Trophoblast cell (in vitro differentiated cells and primary cell): Measurements from ENCODE around the gene DAGLB.
A peak's percentile ranks its signal among the peaks of the same experiment; 100 is the strongest.

Experiments used
- DNase-seq, 2 donors: peaks; one replicate each; pipeline ENCODE4 v3.0.0-alpha.2; 2016
- H2AFZ ChIP-seq: 2 replicates; pipeline ENCODE4 v1.6.1; 2013; ENCODE audit warnings: low read length, moderate library complexity, mild to moderate bottlenecking; ENCODE audit not compliant: insufficient read depth, poor library complexity
- H2AK5ac ChIP-seq: 2 replicates; pipeline ENCODE4 v1.6.1; 2013; ENCODE audit warnings: mild to moderate bottlenecking, low read length
- H2BK120ac ChIP-seq: 2 replicates; pipeline ENCODE4 v1.6.1; 2013; ENCODE audit warnings: low read length, mild to moderate bottlenecking, moderate library complexity; ENCODE audit not compliant: insufficient read depth, poor library complexity
- H2BK12ac ChIP-seq: 2 replicates; pipeline ENCODE4 v1.6.1; 2013; ENCODE audit warnings: mild to moderate bottlenecking, low read length, moderate library complexity
- H2BK5ac ChIP-seq: 2 replicates; pipeline ENCODE4 v1.6.1; 2013; ENCODE audit warnings: low read length, low read depth, moderate library complexity, mild to moderate bottlenecking; ENCODE audit not compliant: poor library complexity
- H3K14ac ChIP-seq: 2 replicates; pipeline ENCODE4 v1.6.1; 2013; ENCODE audit warnings: mild to moderate bottlenecking, low read length
- H3K18ac ChIP-seq: 2 replicates; pipeline ENCODE4 v1.6.1; 2013; ENCODE audit warnings: mild to moderate bottlenecking, low read length
- H3K23ac ChIP-seq: 2 replicates; pipeline ENCODE4 v1.6.1; 2013; ENCODE audit warnings: low read length
- H3K27ac ChIP-seq: 2 replicates; pipeline ENCODE4 v1.5.1; 2013; ENCODE audit warnings: low read depth, mild to moderate bottlenecking, inconsistent platforms, low read length, moderate library complexity
- H3K27me3 ChIP-seq: 2 replicates; pipeline ENCODE4 v1.6.1; 2013; ENCODE audit warnings: inconsistent platforms, mild to moderate bottlenecking, low read length, moderate library complexity; ENCODE audit not compliant: insufficient read depth
- H3K36me3 ChIP-seq, 2 experiments: 1 replicate in 1 of 2; 2 replicates in 1 of 2; pipeline ENCODE4 v1.6.1; 2013; ENCODE audit warnings: low read length in 2 of 2, mild to moderate bottlenecking in 2 of 2, moderate library complexity in 1 of 2; ENCODE audit not compliant: insufficient read depth in 2 of 2, control insufficient read depth in 1 of 2
- H3K4ac ChIP-seq: 2 replicates; pipeline ENCODE4 v1.6.1; 2013; ENCODE audit warnings: low read depth, mild to moderate bottlenecking, low read length, moderate library complexity
- H3K4me1 ChIP-seq, 2 experiments: 1 replicate in 1 of 2; 2 replicates in 1 of 2; pipeline ENCODE4 v1.6.1; 2013; ENCODE audit warnings: low read length in 2 of 2, mild to moderate bottlenecking in 2 of 2, moderate library complexity in 1 of 2; ENCODE audit not compliant: insufficient read depth in 2 of 2, control insufficient read depth in 1 of 2
- H3K4me2 ChIP-seq: 2 replicates; pipeline ENCODE4 v1.6.1; 2013; ENCODE audit warnings: inconsistent platforms, mild to moderate bottlenecking, low read length, moderate library complexity
- H3K4me3 ChIP-seq: 2 replicates; pipeline ENCODE4 v1.5.1; 2013; ENCODE audit warnings: mild to moderate bottlenecking, low read depth, low read length, inconsistent platforms
- H3K79me1 ChIP-seq: one replicate; pipeline ENCODE4 v1.6.1; 2013; ENCODE audit warnings: low read length
- H3K79me2 ChIP-seq: 2 replicates; pipeline ENCODE4 v1.6.1; 2013; ENCODE audit warnings: low read length, mild to moderate bottlenecking; ENCODE audit not compliant: control insufficient read depth, insufficient read depth, poor library complexity
- H3K9ac ChIP-seq: 2 replicates; pipeline ENCODE4 v1.6.1; 2013; ENCODE audit warnings: mild to moderate bottlenecking, low read length
- H3K9me3 ChIP-seq: 2 replicates; pipeline ENCODE4 v1.6.1; 2013; ENCODE audit warnings: low read depth, mild to moderate bottlenecking, control low read depth, inconsistent platforms, low read length; ENCODE audit not compliant: insufficient read depth
- H4K12ac ChIP-seq: 2 replicates; pipeline ENCODE4 v1.6.1; 2013; ENCODE audit warnings: low read depth, mild to moderate bottlenecking, low read length, moderate library complexity
- H4K8ac ChIP-seq: 2 replicates; pipeline ENCODE4 v1.6.1; 2013; ENCODE audit warnings: low read depth, mild to moderate bottlenecking, low read length, moderate library complexity
- H4K91ac ChIP-seq: one replicate; pipeline ENCODE4 v1.6.1; 2013; ENCODE audit warnings: low read depth, mild to moderate bottlenecking, low read length, moderate library complexity
- WGBS: extraction: QIAGEN DNeasy Blood & Tissue Kit; methylation state at CpG from one replicate; pipeline ENCODE4 v1.1.7; 2013; ENCODE audit warnings: missing lambda C conversion rate; ENCODE audit not compliant: insufficient read length, insufficient coverage; ENCODE audit errors: extremely low coverage; 5-methylcytosine and 5-hydroxymethylcytosine counted together

Gene DAGLB

GRCh38 chr7:6422926-6423632 lies 24.7 kb downstream of the DAGLB start:
- H3K79me1 ChIP-seq: no peaks in the 10 kb centered on the region
- no peak overlapping the region for H3K9ac ChIP-seq
- H2BK5ac ChIP-seq: no peak overlapping the region
- H2AK5ac ChIP-seq: no peak overlapping the region
- no peak overlapping the region for H3K18ac ChIP-seq
- peaks cover 0 to 2% of the 10 kb centered on the region in 2 experiments for H3K4me1 ChIP-seq
- no peak overlapping the region for H4K8ac ChIP-seq
- H2BK12ac ChIP-seq: no peak overlapping the region
- no peak overlapping the region for H3K23ac ChIP-seq
- no peak overlapping the region for H2BK120ac ChIP-seq
- H3K36me3 ChIP-seq: peaks cover 61 to 62% of the 10 kb centered on the region in 2 experiments
- H4K91ac ChIP-seq: no peak overlapping the region
- no peak overlapping the region for H3K27ac ChIP-seq
- no peak overlapping the region for H3K4me3 ChIP-seq
- peaks cover 7% of the 10 kb centered on the region for H3K9me3 ChIP-seq
- no peak overlapping the region for H3K4ac ChIP-seq
- H3K14ac ChIP-seq: no peak overlapping the region
- H3K4me2 ChIP-seq: no peak overlapping the region
- no peaks in the 10 kb centered on the region for H3K79me2 ChIP-seq
- H2AFZ ChIP-seq: no peak overlapping the region
- H3K27me3 ChIP-seq: no peaks in the 10 kb centered on the region
- no peak overlapping the region for H4K12ac ChIP-seq
- DNase-seq: no peak
- WGBS: no CpG with 5 or more reads among the region's 18 CpGs

- H3K18ac ChIP-seq: no peak overlapping the region
- no peak overlapping the region for H4K8ac ChIP-seq
- H3K79me1 ChIP-seq: no peaks in the 10 kb centered on the region
- peaks cover 7% of the 10 kb centered on the region for H3K9me3 ChIP-seq
- no peak overlapping the region for H3K4me3 ChIP-seq
- no peak for DNase-seq
- H4K12ac ChIP-seq: peak overlapping the region; percentile 25
- no peak overlapping the region for H3K27ac ChIP-seq
- H3K9ac ChIP-seq: no peak overlapping the region
- no peak overlapping the region for H3K14ac ChIP-seq
- no peak overlapping the region for H2BK12ac ChIP-seq
- H3K4me1 ChIP-seq: peaks cover 0 to 2% of the 10 kb centered on the region in 2 experiments
- H2BK120ac ChIP-seq: no peak overlapping the region
- WGBS: no CpG with 5 or more reads among the region's 16 CpGs
- H3K79me2 ChIP-seq: no peaks in the 10 kb centered on the region
- H2BK5ac ChIP-seq: no peak overlapping the region
- no peaks in the 10 kb centered on the region for H3K27me3 ChIP-seq
- no peak overlapping the region for H4K91ac ChIP-seq
- H2AK5ac ChIP-seq: no peak overlapping the region
- H2AFZ ChIP-seq: no peak overlapping the region
- H3K4ac ChIP-seq: no peak overlapping the region
- H3K36me3 ChIP-seq: peaks cover 57 to 59% of the 10 kb centered on the region in 2 experiments
- no peak overlapping the region for H3K4me2 ChIP-seq
- H3K23ac ChIP-seq: no peak overlapping the region
Observed at GRCh38 chr7:6422095-6422494, 25.7 kb downstream of the DAGLB start.

- no peak overlapping the region for H4K91ac ChIP-seq
- no peaks in the 10 kb centered on the region for H3K79me2 ChIP-seq
- no peak overlapping the region for H2BK5ac ChIP-seq
- H2AK5ac ChIP-seq: no peak overlapping the region
- H4K8ac ChIP-seq: no peak overlapping the region
- H4K12ac ChIP-seq: no peak overlapping the region
- no peak overlapping the region for H3K4me3 ChIP-seq
- no peak overlapping the region for H3K14ac ChIP-seq
- peaks cover 8% of the 10 kb centered on the region for H3K9me3 ChIP-seq
- peaks cover 2 to 3% of the 10 kb centered on the region in 2 experiments for H3K4me1 ChIP-seq
- no CpG with 5 or more reads among the region's 10 CpGs for WGBS
- H2BK120ac ChIP-seq: no peak overlapping the region
- no peak overlapping the region for H3K18ac ChIP-seq
- no peaks in the 10 kb centered on the region for H3K79me1 ChIP-seq
- no peak overlapping the region for H3K23ac ChIP-seq
- H3K4me2 ChIP-seq: no peak overlapping the region
- no peaks in the 10 kb centered on the region for H3K27me3 ChIP-seq
- H3K27ac ChIP-seq: no peak overlapping the region
- no peak overlapping the region for H3K9ac ChIP-seq
- no peak overlapping the region for H3K4ac ChIP-seq
- H2BK12ac ChIP-seq: no peak overlapping the region
- peaks cover 53 to 54% of the 10 kb centered on the region in 2 experiments for H3K36me3 ChIP-seq
- no peak for DNase-seq
- H2AFZ ChIP-seq: no peak overlapping the region
Observed at GRCh38 chr7:6420680-6421079, 27.1 kb downstream of the DAGLB start.

GRCh38 chr7:6419310-6419773 lies 28.4 kb downstream of the DAGLB start:
- H3K79me1 ChIP-seq: no peaks in the 10 kb centered on the region
- no peak overlapping the region for H4K8ac ChIP-seq
- no peak overlapping the region for H2BK5ac ChIP-seq
- H3K27ac ChIP-seq: no peak overlapping the region
- H2BK120ac ChIP-seq: no peak overlapping the region
- H2BK12ac ChIP-seq: no peak overlapping the region
- H3K14ac ChIP-seq: no peak overlapping the region
- no peak overlapping the region for H3K4me2 ChIP-seq
- H3K23ac ChIP-seq: no peak overlapping the region
- no peak overlapping the region for H3K18ac ChIP-seq
- no peaks in the 10 kb centered on the region for H3K79me2 ChIP-seq
- no peak for DNase-seq
- H3K4me1 ChIP-seq: peaks cover under 1 to 3% of the 10 kb centered on the region in 2 experiments
- H3K4ac ChIP-seq: no peak overlapping the region
- no peak overlapping the region for H4K91ac ChIP-seq
- H3K9ac ChIP-seq: no peak overlapping the region
- no peak overlapping the region for H2AFZ ChIP-seq
- no CpG with 5 or more reads among the region's 16 CpGs for WGBS
- no peak overlapping the region for H4K12ac ChIP-seq
- H3K27me3 ChIP-seq: no peaks in the 10 kb centered on the region
- H3K4me3 ChIP-seq: peak overlapping the region; percentile 26
- H3K9me3 ChIP-seq: peaks cover 8% of the 10 kb centered on the region
- H2AK5ac ChIP-seq: no peak overlapping the region
- peaks cover 45 to 47% of the 10 kb centered on the region in 2 experiments for H3K36me3 ChIP-seq
